ENCODE results near the gene SH3TC2. TPM values are rescaled to one million over a fixed set of nuclear protein-coding genes. Genes with fewer than 3 reads are reported as not detected.

The SH3TC2 gene
- 19.6 TPM for total RNA-seq

DNA sequence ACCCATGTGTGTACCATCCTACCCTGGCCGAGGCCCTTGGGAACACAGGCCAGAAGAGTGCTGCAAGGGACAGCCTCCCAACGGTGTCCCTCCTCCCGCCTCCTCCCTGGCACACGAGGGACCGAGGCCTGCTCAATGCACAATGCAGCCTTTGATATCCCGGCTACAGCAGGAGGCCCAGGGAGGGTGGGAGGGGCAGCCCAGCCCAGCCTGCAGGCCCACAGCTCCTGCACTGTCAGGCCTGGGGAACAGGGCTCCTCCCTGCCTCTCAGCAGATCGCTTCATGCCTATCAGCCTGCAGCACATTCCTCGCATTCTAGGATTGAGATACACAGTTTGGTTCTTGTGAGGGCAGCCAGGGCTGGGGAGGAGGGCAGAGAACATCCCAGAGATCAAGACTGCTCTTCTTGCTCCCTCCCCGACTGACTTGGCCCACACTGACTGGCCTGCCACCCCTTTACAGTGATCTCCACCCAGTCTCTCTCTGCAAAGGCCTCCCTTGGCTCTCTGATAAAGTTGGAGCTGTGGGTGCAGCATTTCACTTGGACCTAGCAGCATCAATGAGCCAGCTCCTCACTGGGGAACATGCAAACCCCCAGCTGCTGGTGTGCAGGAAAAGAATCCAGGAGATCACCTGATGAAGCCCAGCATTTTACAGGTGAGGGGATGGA is at the start of gene SH3TC2:
SH3TC2 (minus strand) TSS at position 46 of the 671 bp plus-strand sequence; CDS start at position 6, 40 bp downstream.

Other genes with a start within 250 kb of the SH3TC2 start
- gene ADRB2, start 236.5 kb downstream of the SH3TC2 start, total RNA-seq = 3.8 TPM
- 13.1 TPM for gene ABLIM3, start 78.4 kb upstream of the SH3TC2 start, total RNA-seq
- 21.0 TPM for gene AFAP1L1, start 208.8 kb upstream of the SH3TC2 start, total RNA-seq

All from camera-type eye (tissue), 1 donor.